Measurements from ENCODE around the gene THRB. TPM values are rescaled to one million over a fixed set of nuclear protein-coding genes. Genes with fewer than 3 reads are reported as not detected.

Gene THRB
- total RNA-seq, 3 donors from 2014 or later, result not detected

DNA sequence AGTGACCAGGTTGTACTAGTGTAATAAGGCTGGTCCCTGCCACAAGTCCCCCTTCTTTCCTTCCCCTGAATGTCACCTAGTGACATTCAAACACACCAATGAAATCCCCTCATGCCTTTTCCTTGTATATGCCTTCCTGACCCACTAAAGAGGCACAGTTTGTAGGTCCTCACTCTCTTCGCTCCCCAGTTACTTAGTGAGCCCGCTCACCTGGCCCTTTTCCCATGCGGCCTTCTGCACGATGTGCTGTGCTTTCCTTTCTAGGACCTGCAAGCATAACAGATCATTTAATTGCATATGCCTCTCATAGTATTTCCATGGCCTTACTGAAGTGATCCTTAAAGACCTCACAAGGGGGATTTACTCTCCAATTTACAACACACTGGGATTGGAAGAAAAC, 146.3 kb downstream of the THRB start:
- no peak for DNase-seq
- ATAC-seq, result no peak
- Mint-ChIP-seq H3K4me3 (no peak overlapping the region), H3K27me3 (ENCODE audit: low read depth) (no peaks in the 10 kb centered on the region), H3K36me3 (ENCODE audit: insufficient read depth) (no peaks in the 10 kb centered on the region), H3K4me1 (ENCODE audit: low read depth) (no peaks in the 10 kb centered on the region), H3K9me3 (no peaks in the 10 kb centered on the region)

DNA sequence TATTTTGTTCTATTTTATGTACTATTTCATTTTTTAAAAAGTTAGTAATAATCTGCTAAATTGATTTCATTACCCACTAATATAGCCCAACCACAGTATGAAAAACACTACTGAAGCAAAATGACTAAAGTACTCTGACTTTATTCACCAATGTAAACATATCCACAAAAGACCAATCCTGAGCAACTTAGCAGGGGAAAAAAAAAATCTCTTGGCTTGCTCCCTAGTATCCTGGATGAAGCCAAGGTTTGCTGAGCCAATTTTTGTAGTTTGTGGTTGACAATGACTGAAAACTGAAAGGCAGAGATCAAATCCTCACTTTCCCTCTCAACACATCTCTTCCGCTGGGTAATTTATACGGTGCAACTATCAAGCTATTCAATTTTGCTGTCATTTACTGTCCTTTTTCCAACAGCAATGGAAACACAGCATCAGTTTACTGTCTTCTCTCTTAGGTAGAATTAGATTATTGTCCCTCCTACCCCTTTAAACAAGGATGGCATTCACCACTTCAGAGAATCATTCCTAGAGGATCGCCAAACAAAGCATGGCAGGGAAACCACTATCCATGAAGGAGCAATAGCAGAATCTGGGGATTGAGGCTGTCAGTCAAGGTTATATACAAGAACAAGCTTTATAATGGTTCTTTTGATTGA, 149.7 kb downstream of the THRB start:
- no peak for DNase-seq
- no peak for ATAC-seq
- Mint-ChIP-seq H3K4me1 (ENCODE audit: low read depth) (no peaks in the 10 kb centered on the region), H3K36me3 (ENCODE audit: insufficient read depth) (no peaks in the 10 kb centered on the region), H3K27me3 (ENCODE audit: low read depth) (no peaks in the 10 kb centered on the region), H3K9me3 (no peaks in the 10 kb centered on the region), H3K4me3 (no peak overlapping the region)

- no peak for ATAC-seq
- Mint-ChIP-seq H3K27me3 (ENCODE audit: low read depth) (no peaks in the 10 kb centered on the region), H3K36me3 (ENCODE audit: insufficient read depth) (no peaks in the 10 kb centered on the region), H3K4me1 (ENCODE audit: low read depth) (no peaks in the 10 kb centered on the region), H3K9me3 (no peaks in the 10 kb centered on the region), H3K4me3 (no peak overlapping the region)
- no peak for DNase-seq
Observed at GRCh38 chr3:24343084-24343783, 151.4 kb downstream of the THRB start.

- no peak for DNase-seq
- H3K27me3 Mint-ChIP-seq (ENCODE audit: low read depth), result no peaks in the 10 kb centered on the region
- H3K36me3 Mint-ChIP-seq (ENCODE audit: insufficient read depth), result no peaks in the 10 kb centered on the region
- no peaks in the 10 kb centered on the region for H3K4me1 Mint-ChIP-seq (ENCODE audit: low read depth)
- no peak overlapping the region for H3K4me3 Mint-ChIP-seq
- ATAC-seq, result no peak
- H3K9me3 Mint-ChIP-seq, result no peaks in the 10 kb centered on the region
Observed at GRCh38 chr3:24342275-24342674, 152.4 kb downstream of the THRB start.

GRCh38 chr3:24341668-24342067, 153.0 kb downstream of the THRB start:
- no peaks in the 10 kb centered on the region for H3K36me3 Mint-ChIP-seq (ENCODE audit: insufficient read depth)
- H3K4me3 Mint-ChIP-seq, result no peak overlapping the region
- no peaks in the 10 kb centered on the region for H3K27me3 Mint-ChIP-seq (ENCODE audit: low read depth)
- ATAC-seq, result no peak
- no peaks in the 10 kb centered on the region for H3K4me1 Mint-ChIP-seq (ENCODE audit: low read depth)
- no peaks in the 10 kb centered on the region for H3K9me3 Mint-ChIP-seq
- no peak for DNase-seq

DNA sequence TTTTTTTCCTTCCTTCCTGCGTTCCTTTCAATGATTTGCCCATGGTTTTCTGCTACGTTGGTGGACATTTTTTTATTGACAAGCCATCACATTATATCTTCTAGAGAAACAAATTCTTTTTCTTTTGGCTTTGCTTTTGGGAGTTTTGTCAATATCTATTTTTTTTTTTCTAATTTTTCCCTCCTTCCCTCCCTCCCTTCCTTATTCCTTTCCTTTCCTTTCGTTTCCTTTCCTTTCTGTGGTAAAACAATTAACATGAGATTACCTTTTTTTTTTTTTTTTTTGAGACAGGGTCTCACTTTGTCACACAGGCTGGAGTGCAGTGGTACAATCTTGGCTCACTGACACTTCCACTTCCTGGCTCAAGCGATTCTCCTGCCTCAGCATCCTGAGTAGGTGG, 153.7 kb downstream of the THRB start:
- Mint-ChIP-seq H3K27me3 (ENCODE audit: low read depth) (no peaks in the 10 kb centered on the region), H3K4me1 (ENCODE audit: low read depth) (no peaks in the 10 kb centered on the region), H3K4me3 (no peak overlapping the region), H3K9me3 (no peaks in the 10 kb centered on the region), H3K36me3 (ENCODE audit: insufficient read depth) (no peaks in the 10 kb centered on the region)
- DNase-seq (no peak), ATAC-seq (no peak)

GRCh38 chr3:24340161-24340560, 154.5 kb downstream of the THRB start:
- DNase-seq (no peak), ATAC-seq (no peak)
- H3K4me1 Mint-ChIP-seq (ENCODE audit: low read depth), result no peaks in the 10 kb centered on the region
- H3K4me3 Mint-ChIP-seq, result no peak overlapping the region
- H3K27me3 Mint-ChIP-seq (ENCODE audit: low read depth), result no peaks in the 10 kb centered on the region
- H3K9me3 Mint-ChIP-seq, result no peaks in the 10 kb centered on the region
- no peaks in the 10 kb centered on the region for H3K36me3 Mint-ChIP-seq (ENCODE audit: insufficient read depth)

- Mint-ChIP-seq H3K4me1 (ENCODE audit: low read depth) (no peaks in the 10 kb centered on the region), H3K4me3 (no peak overlapping the region), H3K27me3 (ENCODE audit: low read depth) (no peaks in the 10 kb centered on the region), H3K9me3 (no peaks in the 10 kb centered on the region), H3K36me3 (ENCODE audit: insufficient read depth) (no peaks in the 10 kb centered on the region)
- ATAC-seq (no peak), DNase-seq (no peak)
Observed at GRCh38 chr3:24339266-24339825, 155.3 kb downstream of the THRB start.

DNA sequence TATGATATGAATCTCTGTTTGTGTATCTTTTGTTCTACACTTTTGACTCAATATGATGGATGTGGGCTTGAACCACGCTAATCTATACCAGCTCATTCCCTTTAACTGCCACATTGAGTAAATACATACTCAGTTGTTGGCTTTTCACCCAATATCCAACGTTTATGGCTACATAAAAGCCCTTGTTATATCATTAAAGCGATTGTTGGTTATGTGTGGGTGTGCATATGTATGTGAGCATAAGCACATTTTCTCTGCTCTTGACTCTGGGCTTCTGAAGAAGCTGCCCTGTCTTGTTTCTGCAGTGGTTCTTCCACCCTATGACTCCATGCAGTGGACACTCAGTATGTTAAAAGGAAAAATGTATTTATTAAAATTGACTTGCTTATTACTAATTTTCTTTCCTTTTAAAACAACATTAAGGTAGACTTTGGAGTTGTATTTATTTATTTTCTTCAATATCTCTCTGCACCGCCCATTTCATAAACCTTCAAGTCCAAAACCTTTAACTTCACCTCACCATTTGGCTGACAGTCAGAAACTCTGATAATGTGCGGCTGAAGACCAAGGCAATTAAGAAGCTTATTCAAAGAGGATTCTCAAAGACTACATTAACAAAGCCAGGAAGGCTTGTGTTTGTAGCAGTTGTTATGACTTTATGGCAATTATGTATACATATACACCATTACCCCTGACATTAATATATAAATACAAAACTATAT, 156.1 kb downstream of the THRB start:
- Mint-ChIP-seq H3K27me3 (ENCODE audit: low read depth) (no peaks in the 10 kb centered on the region), H3K4me3 (no peak overlapping the region), H3K4me1 (ENCODE audit: low read depth) (no peaks in the 10 kb centered on the region), H3K9me3 (no peaks in the 10 kb centered on the region), H3K36me3 (ENCODE audit: insufficient read depth) (no peaks in the 10 kb centered on the region)
- ATAC-seq (no peak), DNase-seq (no peak)

- DNase-seq (no peak), ATAC-seq (no peak)
- Mint-ChIP-seq H3K4me3 (no peak overlapping the region), H3K9me3 (no peaks in the 10 kb centered on the region), H3K27me3 (ENCODE audit: low read depth) (no peaks in the 10 kb centered on the region), H3K4me1 (ENCODE audit: low read depth) (no peaks in the 10 kb centered on the region), H3K36me3 (ENCODE audit: insufficient read depth) (no peaks in the 10 kb centered on the region)
Observed at GRCh38 chr3:24336101-24336500, 158.5 kb downstream of the THRB start.

DNA sequence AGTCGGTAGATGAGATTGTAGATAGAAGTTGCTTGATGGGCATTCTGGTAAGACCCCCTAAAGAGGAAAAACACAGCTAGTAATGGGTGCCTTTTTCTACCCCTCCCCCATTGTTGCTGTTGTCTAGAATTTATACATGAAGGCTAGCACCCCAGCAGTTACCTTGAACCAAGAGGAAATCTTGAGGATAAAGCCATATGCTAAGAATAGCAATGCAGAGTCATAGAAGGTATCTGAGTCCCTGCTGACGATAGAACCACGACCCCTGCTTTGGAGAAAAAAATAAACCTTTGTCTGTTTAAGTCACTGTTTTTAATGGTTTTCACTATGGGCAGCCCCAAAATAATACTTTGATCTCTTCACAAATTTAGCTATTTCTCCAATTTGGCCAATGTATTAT, 162.6 kb downstream of the THRB start:
- no peaks in the 10 kb centered on the region for H3K36me3 Mint-ChIP-seq (ENCODE audit: insufficient read depth)
- H3K27me3 Mint-ChIP-seq (ENCODE audit: low read depth), result no peaks in the 10 kb centered on the region
- H3K4me1 Mint-ChIP-seq (ENCODE audit: low read depth), result no peaks in the 10 kb centered on the region
- H3K9me3 Mint-ChIP-seq, result no peaks in the 10 kb centered on the region
- H3K4me3 Mint-ChIP-seq, result no peak overlapping the region
- DNase-seq, result no peak
- ATAC-seq, result no peak

- Mint-ChIP-seq H3K4me1 (ENCODE audit: low read depth) (no peaks in the 10 kb centered on the region), H3K27me3 (ENCODE audit: low read depth) (no peaks in the 10 kb centered on the region), H3K4me3 (no peak overlapping the region)
Observed at GRCh38 chr3:24323272-24323671, 171.4 kb downstream of the THRB start.

GRCh38 chr3:24320601-24321000, 174.0 kb downstream of the THRB start:
- no peak for DNase-seq
- Mint-ChIP-seq H3K9me3 (peaks cover 10% of the 10 kb centered on the region), H3K4me1 (ENCODE audit: low read depth) (no peaks in the 10 kb centered on the region), H3K36me3 (ENCODE audit: insufficient read depth) (no peaks in the 10 kb centered on the region), H3K27me3 (ENCODE audit: low read depth) (no peaks in the 10 kb centered on the region), H3K4me3 (no peak overlapping the region)
- no peak for ATAC-seq

More at GRCh38 chr3:24323272-24323671, 171.4 kb downstream of the THRB start:
- no peak for ATAC-seq
- DNase-seq, result no peak
- H3K36me3 Mint-ChIP-seq (ENCODE audit: insufficient read depth), result no peaks in the 10 kb centered on the region
- peaks cover 10% of the 10 kb centered on the region for H3K9me3 Mint-ChIP-seq

GRCh38 chr3:24318677-24319287, 175.9 kb downstream of the THRB start:
- Mint-ChIP-seq H3K4me1 (ENCODE audit: low read depth) (no peaks in the 10 kb centered on the region), H3K4me3 (no peak overlapping the region), H3K27me3 (ENCODE audit: low read depth) (no peaks in the 10 kb centered on the region), H3K9me3 (peaks cover 10% of the 10 kb centered on the region), H3K36me3 (ENCODE audit: insufficient read depth) (no peaks in the 10 kb centered on the region)
- DNase-seq (no peak), ATAC-seq (no peak)

Measured in activated T-cell treated with anti-CD3 and anti-CD28 coated beads, Interleukin-2, amount 50 U/mL, for 4 hours (primary cell).